HK-2 (cell line): Measurements from ENCODE around the gene MLF2.
A peak's percentile ranks its signal among the peaks of the same experiment; 100 is the strongest.

Source experiments
- DNase-seq: peaks from one replicate; pipeline ENCODE4 v3.0.0-alpha.2; 2018; ENCODE audit not compliant: unreplicated experiment

MLF2 gene

DNA sequence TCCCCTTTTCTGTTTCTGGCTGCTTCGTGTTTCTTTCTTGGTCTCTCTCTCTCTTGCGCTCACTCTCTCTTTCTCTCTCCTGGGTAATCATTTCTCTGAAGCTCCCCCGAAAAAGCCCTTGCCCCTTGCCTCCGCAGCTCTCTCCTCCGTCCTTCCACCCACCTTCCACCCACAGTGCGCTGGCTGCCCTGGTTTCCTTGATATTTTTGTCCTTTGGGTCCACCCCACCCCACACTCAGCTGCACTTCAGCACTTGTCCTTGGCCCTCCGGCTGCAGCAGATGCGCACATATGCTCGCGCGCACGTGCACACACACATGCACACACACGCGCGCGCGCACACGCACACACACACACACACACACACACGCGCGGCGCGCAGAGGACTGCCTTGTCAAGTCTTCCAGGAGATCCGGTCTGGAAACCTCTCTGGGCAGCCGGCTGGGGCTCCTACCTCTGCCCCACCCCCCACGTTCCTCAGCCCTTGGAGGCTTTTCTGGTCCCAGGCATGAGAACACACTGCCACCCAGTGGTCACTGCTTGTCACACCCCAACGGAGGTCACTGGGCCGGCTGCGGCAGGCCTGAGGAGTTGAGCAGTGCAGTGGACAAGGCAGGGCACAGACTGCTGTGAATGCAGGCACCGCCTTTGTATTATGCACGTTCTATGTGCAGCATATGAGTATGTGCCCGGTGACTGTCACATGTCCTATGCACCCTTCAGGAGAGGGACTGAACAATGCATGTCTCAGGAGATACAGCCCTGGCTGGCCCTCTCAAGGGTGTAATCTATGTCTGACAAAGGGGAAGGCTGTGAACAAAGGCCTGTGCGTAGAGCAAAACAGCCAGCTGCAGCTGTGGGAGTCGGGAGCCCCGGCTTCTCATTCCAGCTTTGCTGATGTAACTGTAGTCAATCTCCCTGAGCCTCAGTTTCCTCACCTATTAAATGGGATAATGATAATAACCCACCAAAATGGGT is 25.9 kb upstream of the MLF2 start:
- DNase-seq, result peak; percentile 96

DNA sequence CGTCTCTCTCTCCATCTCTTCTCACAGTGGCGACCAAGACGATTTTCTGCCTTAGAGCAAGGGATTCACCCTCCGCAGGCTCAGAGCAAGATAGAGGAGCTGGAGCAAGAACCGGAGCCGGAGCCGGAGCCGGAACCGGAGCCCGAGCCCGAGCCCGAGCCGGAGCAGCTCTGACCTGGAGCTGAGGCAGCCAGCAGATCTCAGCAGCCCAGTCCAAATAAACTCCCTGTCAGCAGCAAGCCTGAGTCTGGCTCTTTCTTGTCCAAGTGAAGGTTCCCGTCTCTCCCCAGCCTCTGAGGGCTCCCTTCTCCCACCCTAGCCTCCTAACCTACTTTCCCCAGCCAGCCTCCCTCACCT is 25.3 kb upstream of the MLF2 start:
- DNase-seq, result no peak

DNA sequence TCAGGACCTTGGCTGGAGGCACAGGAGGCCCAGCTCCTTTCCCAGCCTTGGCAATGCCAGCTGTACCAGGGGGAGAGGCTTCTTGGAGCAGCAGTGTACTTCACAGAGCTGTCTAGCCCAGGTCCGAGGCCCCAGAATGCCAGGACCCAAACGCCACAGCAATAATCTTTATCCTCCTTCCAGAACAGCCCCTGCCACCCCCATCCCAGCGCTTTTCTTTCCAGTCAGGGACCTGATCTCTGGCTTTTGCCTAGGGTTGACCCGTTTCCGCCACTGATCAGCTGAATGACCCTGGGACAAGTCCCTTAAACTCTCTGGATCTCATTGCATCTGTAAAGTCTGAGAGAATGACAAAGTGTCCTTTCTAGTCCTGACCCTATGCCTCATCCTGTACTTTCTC is 24.4 kb upstream of the MLF2 start:
- no peak for DNase-seq

DNA sequence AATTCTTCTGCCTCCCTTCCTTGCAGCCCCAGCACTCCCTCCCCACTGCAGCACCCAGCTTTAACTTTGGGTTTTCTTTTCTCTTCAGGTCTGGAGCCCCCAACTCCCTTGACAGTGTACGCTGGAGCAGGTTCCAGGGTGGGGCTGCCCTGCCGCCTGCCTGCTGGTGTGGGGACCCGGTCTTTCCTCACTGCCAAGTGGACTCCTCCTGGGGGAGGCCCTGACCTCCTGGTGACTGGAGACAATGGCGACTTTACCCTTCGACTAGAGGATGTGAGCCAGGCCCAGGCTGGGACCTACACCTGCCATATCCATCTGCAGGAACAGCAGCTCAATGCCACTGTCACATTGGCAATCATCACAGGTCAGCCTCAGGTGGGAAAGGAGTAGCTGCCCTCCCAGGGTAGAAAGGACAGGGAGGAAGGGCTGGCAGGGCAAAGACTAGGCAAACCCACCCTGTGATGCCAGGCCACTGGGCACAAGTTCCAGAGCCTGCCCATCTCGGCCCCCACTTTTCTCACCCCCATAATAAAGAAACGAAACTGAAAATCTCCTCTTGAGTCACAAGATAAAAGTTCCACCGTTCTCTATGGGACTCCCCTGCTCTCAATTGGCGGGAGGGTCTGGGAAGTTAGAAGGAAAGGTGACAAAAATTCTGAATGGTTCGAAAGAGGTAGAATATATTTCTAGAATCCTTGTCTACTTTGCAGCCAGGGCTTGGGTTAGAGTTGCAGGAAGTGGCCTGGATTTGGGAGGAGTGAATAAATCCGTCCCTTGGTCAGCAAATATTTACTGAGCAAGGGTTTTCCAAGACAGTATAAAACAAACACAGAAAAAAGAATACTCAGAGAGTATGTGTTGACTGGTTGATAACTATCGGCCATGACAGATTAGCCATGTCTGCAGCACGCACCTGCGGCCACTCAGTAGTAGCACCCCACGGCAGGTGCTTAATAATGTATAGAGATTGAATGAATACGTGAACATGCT is 22.5 kb upstream of the MLF2 start:
- DNase-seq, result no peak

DNA sequence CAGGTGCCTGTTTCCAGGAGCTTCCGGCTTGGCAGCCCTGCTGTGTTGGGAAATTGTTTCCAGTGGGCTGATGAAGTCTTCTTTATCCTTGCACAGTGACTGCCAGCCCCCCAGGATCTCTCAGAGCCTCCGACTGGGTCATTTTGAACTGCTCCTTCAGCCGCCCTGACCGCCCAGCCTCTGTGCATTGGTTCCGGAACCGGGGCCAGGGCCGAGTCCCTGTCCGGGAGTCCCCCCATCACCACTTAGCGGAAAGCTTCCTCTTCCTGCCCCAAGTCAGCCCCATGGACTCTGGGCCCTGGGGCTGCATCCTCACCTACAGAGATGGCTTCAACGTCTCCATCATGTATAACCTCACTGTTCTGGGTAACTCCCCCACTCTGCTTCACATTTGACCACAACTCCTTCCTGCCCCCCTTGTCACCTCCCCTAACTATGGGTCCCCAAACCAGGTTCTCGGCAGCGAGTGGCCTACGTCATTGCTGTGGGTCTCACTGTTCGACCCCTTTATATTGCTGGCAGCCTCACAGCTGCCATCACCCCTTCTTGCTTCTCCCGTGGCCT is 21.6 kb upstream of the MLF2 start:
- DNase-seq, result no peak

DNA sequence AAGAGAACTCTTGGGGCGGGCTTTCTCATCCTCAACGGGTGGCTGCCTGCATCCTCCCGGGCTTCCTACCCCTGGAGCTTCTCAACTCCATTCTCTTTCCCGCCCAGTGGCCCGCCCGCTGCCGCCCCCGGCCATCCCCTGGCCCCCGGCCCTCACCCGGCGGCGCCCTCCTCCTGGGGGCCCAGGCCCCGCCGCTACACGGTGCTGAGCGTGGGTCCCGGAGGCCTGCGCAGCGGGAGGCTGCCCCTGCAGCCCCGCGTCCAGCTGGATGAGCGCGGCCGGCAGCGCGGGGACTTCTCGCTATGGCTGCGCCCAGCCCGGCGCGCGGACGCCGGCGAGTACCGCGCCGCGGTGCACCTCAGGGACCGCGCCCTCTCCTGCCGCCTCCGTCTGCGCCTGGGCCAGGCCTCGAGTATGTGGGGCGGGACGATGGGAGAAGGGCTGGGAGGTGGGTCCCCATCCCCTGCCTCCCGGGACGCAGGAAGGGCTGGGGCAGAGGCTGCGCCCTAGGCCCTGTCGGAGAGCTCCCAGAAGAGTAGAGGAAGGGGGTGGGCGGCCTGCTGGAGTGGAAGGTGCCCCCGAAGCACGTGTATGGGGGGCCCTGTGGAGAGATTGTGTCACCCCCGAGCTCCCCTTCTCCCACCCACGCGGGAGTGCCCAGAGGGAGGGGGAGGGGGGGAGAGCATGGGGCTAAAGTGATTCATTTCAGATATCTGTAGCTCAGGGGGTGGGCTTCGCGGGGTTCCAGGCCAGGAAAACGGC is 20.8 kb upstream of the MLF2 start:
- DNase-seq, result no peak

DNA sequence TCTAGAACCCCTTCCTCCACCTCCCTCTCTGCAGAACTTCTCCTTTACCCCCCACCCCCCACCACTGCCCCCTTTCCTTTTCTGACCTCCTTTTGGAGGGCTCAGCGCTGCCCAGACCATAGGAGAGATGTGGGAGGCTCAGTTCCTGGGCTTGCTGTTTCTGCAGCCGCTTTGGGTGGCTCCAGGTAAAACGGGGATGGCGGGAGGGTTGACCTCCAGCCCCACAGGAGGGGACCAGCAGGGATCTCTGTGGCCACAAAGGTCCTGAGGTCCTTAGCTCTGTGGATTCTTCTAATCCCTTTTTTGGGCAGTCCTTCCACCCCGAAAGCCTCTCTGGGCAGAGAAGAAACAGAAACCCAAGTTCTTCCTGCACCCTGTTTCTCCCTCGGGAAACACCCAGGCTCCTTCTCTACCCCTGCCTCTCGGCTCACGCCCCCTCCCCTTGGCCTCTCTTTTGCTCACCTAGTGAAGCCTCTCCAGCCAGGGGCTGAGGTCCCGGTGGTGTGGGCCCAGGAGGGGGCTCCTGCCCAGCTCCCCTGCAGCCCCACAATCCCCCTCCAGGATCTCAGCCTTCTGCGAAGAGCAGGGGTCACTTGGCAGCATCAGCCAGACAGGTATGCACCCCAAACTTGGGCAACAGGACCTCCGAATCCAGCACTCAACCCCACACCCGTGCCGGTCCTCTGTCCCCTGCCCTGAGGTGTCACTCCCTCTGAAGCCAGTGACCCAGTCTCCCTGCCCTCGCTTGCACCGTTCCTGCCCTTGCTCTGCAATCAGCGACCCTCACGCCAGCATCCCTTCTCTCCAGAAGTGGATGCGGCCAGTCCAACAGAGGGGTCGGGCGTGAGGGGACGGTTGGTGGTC is 20.0 kb upstream of the MLF2 start:
- no peak for DNase-seq

DNA sequence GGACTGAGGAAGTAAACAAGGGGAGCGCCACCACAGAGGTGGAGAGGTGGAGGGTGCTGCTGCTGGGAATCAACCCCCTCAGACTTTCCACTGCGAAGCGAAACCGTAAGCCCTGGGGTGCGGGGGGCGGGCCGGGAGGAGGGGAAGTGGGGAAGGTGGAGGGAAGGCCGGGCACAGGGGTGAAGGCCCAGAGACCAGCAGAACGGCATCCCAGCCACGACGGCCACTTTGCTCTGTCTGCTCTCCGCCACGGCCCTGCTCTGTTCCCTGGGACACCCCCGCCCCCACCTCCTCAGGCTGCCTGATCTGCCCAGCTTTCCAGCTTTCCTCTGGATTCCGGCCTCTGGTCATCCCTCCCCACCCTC is 19.4 kb upstream of the MLF2 start, which contains the start of gene LAG3:
TSS of gene LAG3 (plus strand) at position 190 of the 365 bp plus-strand sequence. CDS start 333 bp downstream, outside the sequence.
- no peak for DNase-seq

DNA sequence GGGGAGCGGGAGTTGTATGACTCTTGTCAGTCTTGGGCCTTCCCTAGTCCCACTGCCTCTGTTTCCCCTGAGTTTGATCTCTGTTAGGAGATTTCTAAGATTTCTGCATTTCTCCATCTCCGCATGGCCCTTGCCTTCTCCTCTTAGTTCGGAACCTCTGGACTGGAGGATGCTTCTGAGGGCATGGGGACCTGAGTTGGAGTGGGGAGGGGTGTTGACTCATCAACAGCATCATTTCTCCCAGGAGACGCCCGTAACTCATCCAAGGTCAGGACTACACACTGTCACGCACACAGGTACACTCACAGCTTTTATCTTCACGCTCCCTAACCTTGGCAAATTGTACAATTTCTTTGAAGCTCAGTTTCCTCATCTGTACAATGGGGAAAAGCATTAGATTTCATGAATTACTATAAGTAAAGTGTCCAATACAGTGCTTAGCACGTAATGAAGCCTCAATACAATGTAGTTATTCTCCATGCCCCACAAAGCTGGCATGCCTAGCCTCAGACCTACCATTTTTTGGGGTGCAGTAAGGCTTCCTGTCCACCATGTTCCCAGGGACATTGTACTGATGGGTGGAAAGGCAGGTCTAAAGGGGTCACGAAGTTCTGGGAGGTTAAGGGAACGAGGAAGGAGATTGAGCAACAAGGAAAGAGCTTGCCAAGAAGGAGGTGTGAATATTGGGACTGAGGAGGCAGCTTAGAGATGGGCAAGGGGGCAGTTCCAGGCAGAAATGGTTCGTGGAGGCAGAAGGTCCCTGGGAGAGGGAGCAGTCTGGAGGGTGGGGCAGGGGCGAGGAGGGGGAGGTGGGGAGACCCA is 18.8 kb upstream of the MLF2 start:
- no peak for DNase-seq

DNA sequence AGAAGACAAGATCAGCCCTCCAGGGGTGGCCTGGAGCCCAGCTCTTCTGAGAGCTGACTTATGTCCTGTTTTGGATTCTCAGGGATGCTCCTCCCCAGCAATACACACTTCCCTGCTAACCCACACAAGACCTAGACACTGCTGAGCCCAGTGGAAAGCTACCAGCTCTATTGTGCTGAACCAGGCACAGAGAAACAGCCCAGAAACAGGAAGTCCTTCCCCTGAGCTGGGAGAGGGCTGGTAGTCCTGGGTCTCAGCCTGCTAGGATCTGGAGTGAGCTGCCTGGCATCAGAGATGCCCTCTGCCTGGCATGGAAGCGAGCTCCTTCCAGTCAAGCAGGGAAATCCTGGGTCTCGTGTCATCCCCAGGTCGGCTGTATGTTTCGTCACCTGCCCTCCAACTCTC is 18.2 kb upstream of the MLF2 start:
- no peak for DNase-seq

DNA sequence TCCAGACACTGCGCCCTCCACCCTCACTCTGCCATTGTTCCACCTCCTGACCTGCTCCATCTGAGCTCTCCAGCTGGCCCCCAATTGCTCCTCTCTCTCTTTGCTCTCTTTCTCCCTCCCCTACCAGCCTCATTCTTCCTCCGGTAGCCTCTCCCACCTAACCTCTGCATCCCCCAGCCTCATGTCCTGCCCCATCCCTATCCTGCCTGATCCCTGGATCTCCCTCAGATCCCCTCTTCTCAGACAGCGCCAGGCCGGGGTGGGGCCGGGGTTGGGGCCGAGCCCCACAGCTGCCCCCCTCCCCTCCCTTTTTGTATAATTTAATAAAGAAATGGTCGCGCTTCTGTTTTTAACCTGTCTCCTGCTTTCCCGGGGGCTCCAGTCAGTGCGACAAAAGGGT is 17.7 kb upstream of the MLF2 start:
- no peak for DNase-seq

DNA sequence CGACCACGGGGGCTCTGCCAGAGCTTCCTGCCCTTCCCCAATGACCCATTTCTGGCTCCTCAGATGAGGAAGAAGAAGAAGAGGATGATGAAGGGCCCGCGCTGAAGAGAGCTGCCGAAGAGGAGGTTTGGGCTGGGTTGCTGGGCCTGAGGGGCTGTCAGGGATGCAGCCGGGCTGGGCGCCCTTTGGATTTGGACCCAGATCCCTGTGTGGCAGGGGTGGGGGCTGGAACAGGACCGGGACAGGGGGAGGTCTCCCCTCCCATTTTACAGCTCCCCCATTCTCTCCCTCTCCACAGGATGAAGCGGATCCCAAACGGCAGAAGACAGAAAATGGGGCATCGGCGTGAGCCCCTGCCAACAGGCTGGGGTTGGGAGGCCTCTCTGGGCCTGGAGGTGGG is 17.2 kb upstream of the MLF2 start:
- DNase-seq, result no peak

DNA sequence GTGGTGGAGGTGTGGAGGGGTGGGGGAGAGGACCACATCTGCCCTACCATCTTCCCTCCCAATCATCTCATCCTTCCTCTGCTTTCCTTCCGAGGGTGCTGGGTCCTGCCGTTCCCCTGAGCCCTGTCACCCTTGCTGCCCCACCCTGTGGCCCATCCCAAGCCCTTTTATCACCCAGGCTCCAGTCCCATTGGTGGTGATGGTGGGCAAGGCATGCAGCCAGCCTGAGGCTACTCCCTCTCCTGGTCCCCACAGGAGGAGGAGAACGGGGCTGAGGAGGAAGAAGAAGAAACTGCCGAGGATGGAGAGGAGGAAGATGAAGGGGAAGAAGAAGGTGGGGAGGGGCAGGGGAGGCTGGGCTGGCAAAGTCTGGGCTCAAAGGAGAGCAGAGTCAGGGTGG is 16.7 kb upstream of the MLF2 start:
- no peak for DNase-seq

DNA sequence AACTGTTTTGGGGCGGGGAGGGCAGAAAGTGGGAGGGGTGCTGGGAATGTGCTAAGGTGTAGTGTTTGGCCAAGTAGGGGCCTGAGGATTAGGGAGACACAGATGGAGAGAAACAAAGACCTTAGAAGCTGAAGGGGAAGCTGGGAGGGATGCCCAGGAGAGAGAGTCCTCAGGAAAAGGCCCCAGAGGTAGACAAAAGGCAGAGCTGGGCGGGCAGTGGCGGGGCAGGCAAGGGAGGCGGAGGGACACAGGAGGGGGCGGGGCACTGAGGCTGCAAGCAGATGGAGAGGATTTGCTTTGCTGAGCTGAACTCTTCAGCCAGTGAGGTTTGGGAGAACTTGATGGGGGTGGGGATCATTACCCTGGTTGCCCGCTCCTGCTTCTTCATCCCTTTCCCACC is 16.0 kb upstream of the MLF2 start:
- DNase-seq, result no peak

DNA sequence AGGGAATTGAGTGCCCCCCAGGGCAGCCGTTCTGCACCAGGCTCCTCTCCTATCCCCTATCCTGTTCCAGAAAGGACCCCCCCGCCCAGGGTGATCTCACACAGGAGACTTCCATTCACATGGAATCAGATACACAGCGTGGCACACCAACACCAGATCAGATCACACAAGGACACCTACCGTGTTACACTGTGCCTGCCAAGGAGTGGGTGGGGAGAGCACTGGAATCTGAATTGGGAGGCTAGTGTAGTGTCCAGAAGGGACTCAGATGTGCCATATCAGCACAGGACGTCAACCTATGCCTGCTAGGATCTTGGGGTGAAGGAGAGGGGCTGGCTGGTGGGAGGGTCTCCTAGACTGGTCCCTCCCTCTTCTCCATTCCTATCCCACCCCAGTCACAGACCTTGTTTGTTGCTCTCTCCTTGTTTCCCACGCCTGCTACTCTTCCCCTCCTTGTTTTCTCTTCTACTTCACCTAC is 15.5 kb upstream of the MLF2 start:
- no peak for DNase-seq

DNA sequence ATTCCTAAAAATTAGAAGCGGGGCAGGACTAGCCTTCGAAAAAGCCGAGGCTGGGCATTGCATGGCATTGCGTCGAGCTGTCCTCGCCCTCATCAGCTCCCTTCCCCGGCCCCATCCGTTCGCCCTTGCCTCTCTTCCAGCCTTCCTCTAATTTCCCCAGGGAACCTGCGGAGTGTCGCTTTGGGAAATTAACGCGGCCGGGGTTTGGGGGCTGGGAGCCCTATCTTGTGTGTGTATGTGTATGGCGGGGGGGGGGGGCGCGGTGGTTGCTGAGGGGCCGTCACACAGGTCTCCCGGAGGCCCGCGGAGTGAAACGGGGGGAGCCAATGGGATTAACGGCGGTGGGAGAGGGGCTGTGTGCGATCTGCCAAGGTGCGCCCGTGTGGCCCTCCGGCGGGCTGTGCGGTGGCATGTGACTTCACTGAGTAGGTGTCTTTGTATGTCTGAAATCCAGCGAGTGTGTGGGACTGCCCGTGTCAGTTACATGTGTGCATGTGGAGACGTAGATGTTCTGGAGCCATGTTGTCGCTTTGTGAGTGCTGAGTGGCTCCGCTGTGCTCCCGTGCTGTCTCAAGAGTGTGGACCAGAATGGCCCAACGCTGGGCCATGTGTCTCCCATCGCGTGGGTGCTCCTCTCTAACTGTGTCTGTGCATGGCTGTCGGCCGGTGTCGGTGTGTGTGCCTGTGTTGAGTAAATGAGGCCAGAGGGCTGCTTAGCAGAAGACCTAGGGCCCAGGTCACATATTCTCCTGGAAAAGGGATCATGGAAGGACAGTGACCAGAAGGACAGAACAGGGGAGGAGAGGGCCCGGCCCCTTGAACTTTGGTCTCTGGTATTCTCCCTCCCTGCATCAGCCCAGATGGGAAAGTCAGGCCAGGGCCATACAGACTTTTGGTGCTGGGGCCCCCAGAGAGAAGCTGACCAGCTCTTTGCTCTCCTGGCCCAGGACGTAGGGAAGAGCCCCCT is 14.7 kb upstream of the MLF2 start:
- DNase-seq, result peak; percentile 38

DNA sequence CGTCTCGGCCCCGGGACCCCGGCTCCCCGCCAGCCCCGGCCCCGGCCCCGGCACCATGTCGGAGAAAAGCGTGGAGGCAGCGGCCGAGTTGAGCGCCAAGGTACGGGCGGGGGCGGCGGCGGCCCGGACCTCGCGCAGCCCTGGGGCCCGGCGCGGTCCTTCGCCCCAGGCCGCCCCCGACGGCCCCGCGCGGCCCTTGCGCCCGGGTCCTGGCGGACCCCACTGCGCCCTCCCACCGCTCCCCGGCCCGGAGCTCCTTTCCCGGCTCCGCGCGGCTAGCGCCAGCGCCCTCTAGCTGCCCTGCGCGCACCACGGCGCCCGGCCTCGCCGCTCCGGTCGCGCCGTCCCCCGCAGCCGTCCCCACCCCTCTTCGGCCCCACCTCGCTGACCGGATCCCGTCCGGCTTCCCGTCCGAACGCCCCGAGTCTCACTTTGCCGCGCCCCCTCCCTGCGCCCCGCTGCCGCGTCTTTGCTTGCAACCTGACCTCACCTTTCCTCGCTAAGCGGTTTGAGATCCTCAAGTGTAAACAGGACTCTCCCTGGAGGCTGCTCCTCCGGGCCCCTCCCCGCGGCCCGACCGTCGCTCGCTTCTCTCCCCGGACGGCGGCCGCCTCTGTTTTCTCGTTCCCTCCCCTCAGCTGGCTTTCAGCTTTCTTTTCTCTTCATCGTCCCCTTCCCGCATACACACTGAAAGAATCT is 13.9 kb upstream of the MLF2 start:
- peak; percentile 79 for DNase-seq
